ENCODE measurements around the gene FOXG1. TPM values are rescaled to one million over a fixed set of nuclear protein-coding genes. Genes with fewer than 3 reads are reported as not detected.

Gene FOXG1
- not detected in 3 replicates for total RNA-seq
- long read RNA-seq: 0 reads

- peak within 1 kb of the TSS; percentile 13 for H3K27ac Mint-ChIP-seq (ENCODE audit: unreplicated experiment)
- DNase-seq (ENCODE audit: low spot score): no peak
- peak within 1 kb of the TSS; percentile 66 for H3K4me3 Mint-ChIP-seq (ENCODE audit: unreplicated experiment)
- peaks cover 72% of the 10 kb centered on the region for H3K27me3 Mint-ChIP-seq (ENCODE audit: low read depth)
- H3K4me1 Mint-ChIP-seq (ENCODE audit: low read depth): peaks cover 9% of the 10 kb centered on the region
- H3K9me3 Mint-ChIP-seq (ENCODE audit: low read depth): no peaks in the 10 kb centered on the region
- no peak for TF ChIP-seq CTCF (IDR thresholded peaks at IDR 0.05)
- H3K36me3 Mint-ChIP-seq (ENCODE audit: low read depth): peaks cover 5% of the 10 kb centered on the region
Observed at GRCh38 chr14:28766469-28766955, at the start of gene FOXG1. Gene FOXG1 (plus strand): TSS chr14:28766787. CDS start chr14:28767280, 493 bp downstream.

- no peak for DNase-seq (ENCODE audit: low spot score)
- Mint-ChIP-seq H3K4me1 (ENCODE audit: low read depth) (no peaks in the 10 kb centered on the region), H3K36me3 (ENCODE audit: low read depth) (no peaks in the 10 kb centered on the region), H3K27ac (ENCODE audit: unreplicated experiment) (no peak overlapping the region), H3K27me3 (ENCODE audit: low read depth) (peaks cover 15% of the 10 kb centered on the region), H3K4me3 (ENCODE audit: unreplicated experiment) (no peak overlapping the region), H3K9me3 (ENCODE audit: low read depth) (peaks cover 2% of the 10 kb centered on the region)
- TF ChIP-seq CTCF (IDR thresholded peaks at IDR 0.05): no peak
Observed at GRCh38 chr14:28719130-28719529, 47.5 kb upstream of the FOXG1 start.

GRCh38 chr14:28731358-28731757 lies 35.2 kb upstream of the FOXG1 start:
- H3K4me3 Mint-ChIP-seq (ENCODE audit: unreplicated experiment): no peak overlapping the region
- H3K27ac Mint-ChIP-seq (ENCODE audit: unreplicated experiment): no peak overlapping the region
- H3K9me3 Mint-ChIP-seq (ENCODE audit: low read depth): no peaks in the 10 kb centered on the region
- no peak for DNase-seq (ENCODE audit: low spot score)
- no peaks in the 10 kb centered on the region for H3K4me1 Mint-ChIP-seq (ENCODE audit: low read depth)
- H3K36me3 Mint-ChIP-seq (ENCODE audit: low read depth): no peaks in the 10 kb centered on the region
- H3K27me3 Mint-ChIP-seq (ENCODE audit: low read depth): peaks cover 13% of the 10 kb centered on the region
- TF ChIP-seq CTCF (IDR thresholded peaks at IDR 0.05): no peak

GRCh38 chr14:28742171-28742846 lies 24.3 kb upstream of the FOXG1 start:
- DNase-seq (ENCODE audit: low spot score): no peak
- Mint-ChIP-seq H3K4me3 (ENCODE audit: unreplicated experiment) (no peak overlapping the region), H3K36me3 (ENCODE audit: low read depth) (no peaks in the 10 kb centered on the region), H3K4me1 (ENCODE audit: low read depth) (no peaks in the 10 kb centered on the region), H3K9me3 (ENCODE audit: low read depth) (peaks cover 7% of the 10 kb centered on the region), H3K27ac (ENCODE audit: unreplicated experiment) (no peak overlapping the region), H3K27me3 (ENCODE audit: low read depth) (peaks cover 16% of the 10 kb centered on the region)
- TF ChIP-seq CTCF (IDR thresholded peaks at IDR 0.05): no peak

- Mint-ChIP-seq H3K9me3 (ENCODE audit: low read depth) (peaks cover 7% of the 10 kb centered on the region), H3K4me3 (ENCODE audit: unreplicated experiment) (no peak overlapping the region), H3K27ac (ENCODE audit: unreplicated experiment) (no peak overlapping the region), H3K27me3 (ENCODE audit: low read depth) (peaks cover 16% of the 10 kb centered on the region), H3K4me1 (ENCODE audit: low read depth) (no peaks in the 10 kb centered on the region), H3K36me3 (ENCODE audit: low read depth) (no peaks in the 10 kb centered on the region)
- TF ChIP-seq CTCF (IDR thresholded peaks at IDR 0.05): no peak
- no peak for DNase-seq (ENCODE audit: low spot score)
Observed at GRCh38 chr14:28744126-28744525, 22.5 kb upstream of the FOXG1 start.

Measured in chondrocyte (in vitro differentiated cells).